HG03097 (cell line): Measurements from ENCODE around the gene CCDC85B.
A peak's percentile ranks its signal among the peaks of the same experiment; 100 is the strongest.
"Not testable (repeated sequence)": the region's sequence is repeated elsewhere in the genome, so short reads cannot be mapped to it uniquely, and the experiment has no call there.

Experiments used
- ATAC-seq: cut with Tn5 transposase; IDR thresholded peaks from one replicate; pipeline ENCODE4 v1.9.1; 2021; ENCODE audit not compliant: unreplicated experiment, low FRiP score

The CCDC85B gene

GRCh38 chr11:65890324-65891218 lies at the start of gene CCDC85B:
TSS of gene CCDC85B (plus strand) at chr11:65890673. CDS start at chr11:65890784, 111 bp downstream.
- peak; percentile 45 for ATAC-seq

GRCh38 chr11:65842144-65842543 lies 48.3 kb upstream of the CCDC85B start:
- ATAC-seq: no peak

- ATAC-seq: no peak
Measured at GRCh38 chr11:65843811-65844210, 46.7 kb upstream of the CCDC85B start.

GRCh38 chr11:65844231-65844872 lies 46.1 kb upstream of the CCDC85B start:
- no peak for ATAC-seq

- no peak for ATAC-seq
Measured at GRCh38 chr11:65847746-65848145, 42.7 kb upstream of the CCDC85B start.

GRCh38 chr11:65848693-65849092 lies 41.8 kb upstream of the CCDC85B start:
- ATAC-seq: not testable (repeated sequence)

GRCh38 chr11:65849366-65849765 lies 41.1 kb upstream of the CCDC85B start:
- no peak for ATAC-seq

- no peak for ATAC-seq
Measured at GRCh38 chr11:65849771-65850216, 40.7 kb upstream of the CCDC85B start.

GRCh38 chr11:65850217-65851082 lies 40.0 kb upstream of the CCDC85B start:
- ATAC-seq: no peak

GRCh38 chr11:65851083-65851579 lies 39.3 kb upstream of the CCDC85B start:
- ATAC-seq: no peak

- ATAC-seq: no peak
Measured at GRCh38 chr11:65851811-65852507, 38.5 kb upstream of the CCDC85B start.

- no peak for ATAC-seq
Measured at GRCh38 chr11:65852508-65853245, 37.8 kb upstream of the CCDC85B start.

GRCh38 chr11:65853246-65853979 lies 37.1 kb upstream of the CCDC85B start:
- no peak for ATAC-seq

- no peak for ATAC-seq
Measured at GRCh38 chr11:65854161-65854592, 36.3 kb upstream of the CCDC85B start.

GRCh38 chr11:65854852-65855837 lies 35.3 kb upstream of the CCDC85B start:
- ATAC-seq: no peak

- ATAC-seq: no peak
Measured at GRCh38 chr11:65855927-65856363, 34.5 kb upstream of the CCDC85B start.
